NCI-H187 (cell line): ENCODE measurements around the gene CARD14.
"Not testable (repeated sequence)": the region's sequence is repeated elsewhere in the genome, so short reads cannot be mapped to it uniquely, and the experiment has no call there.

Experiments
- DNase-seq, 2 experiments: peaks; one replicate each; lab custom pipeline; 2025; lab: John Stamatoyannopoulos, UW

The CARD14 gene

GRCh38 chr17:80251966-80252365, 82.1 kb downstream of the CARD14 start:
- no peak for DNase-seq

GRCh38 chr17:80252871-80253270, 83.0 kb downstream of the CARD14 start:
- DNase-seq: peak; percentile 52 to 79

GRCh38 chr17:80253631-80254395, 84.0 kb downstream of the CARD14 start:
- DNase-seq: no peak

GRCh38 chr17:80254396-80255251, 84.8 kb downstream of the CARD14 start:
- DNase-seq: no peak

- DNase-seq: no peak
These were observed 86.2 kb downstream of the CARD14 start for GRCh38 chr17:80256034-80256350.

- DNase-seq: no peak
These were observed 87.9 kb downstream of the CARD14 start for GRCh38 chr17:80257716-80258213.

GRCh38 chr17:80258296-80258695, 88.5 kb downstream of the CARD14 start:
- DNase-seq: not testable (repeated sequence)
